Measurements from ENCODE around the gene GRID1.

The GRID1 gene

DNA sequence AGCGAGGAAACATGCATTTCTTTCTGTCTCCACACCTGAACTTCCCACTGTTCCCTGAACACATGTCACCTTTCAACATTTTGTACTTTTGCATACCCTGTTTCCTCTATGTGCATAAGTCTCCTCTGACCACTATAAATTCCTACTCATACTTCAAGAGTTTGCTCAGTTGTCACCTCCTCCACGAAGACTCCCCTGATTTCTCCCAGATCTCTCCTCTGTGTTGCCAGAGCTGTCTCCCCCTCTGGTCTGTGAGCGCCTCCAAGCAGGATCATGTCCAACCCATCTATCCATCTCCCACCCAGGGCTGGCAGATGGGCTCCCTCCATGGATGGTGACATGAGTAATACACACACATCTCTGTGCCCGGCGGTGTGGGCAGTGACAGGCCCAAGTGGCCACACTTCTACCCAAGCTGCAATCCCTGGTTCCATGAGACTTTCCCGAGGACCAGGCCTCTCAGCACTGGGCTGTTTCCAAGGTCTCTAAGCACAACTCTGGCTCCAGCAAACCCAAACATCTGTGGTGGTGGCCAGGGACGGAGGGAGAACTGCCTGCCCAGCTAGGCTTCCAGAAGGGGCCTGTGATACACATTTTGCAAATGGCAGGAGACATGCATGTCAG is 135.9 kb downstream of the GRID1 start:
- DNase-seq (ENCODE audit: low read depth, low spot score): no peak

DNA sequence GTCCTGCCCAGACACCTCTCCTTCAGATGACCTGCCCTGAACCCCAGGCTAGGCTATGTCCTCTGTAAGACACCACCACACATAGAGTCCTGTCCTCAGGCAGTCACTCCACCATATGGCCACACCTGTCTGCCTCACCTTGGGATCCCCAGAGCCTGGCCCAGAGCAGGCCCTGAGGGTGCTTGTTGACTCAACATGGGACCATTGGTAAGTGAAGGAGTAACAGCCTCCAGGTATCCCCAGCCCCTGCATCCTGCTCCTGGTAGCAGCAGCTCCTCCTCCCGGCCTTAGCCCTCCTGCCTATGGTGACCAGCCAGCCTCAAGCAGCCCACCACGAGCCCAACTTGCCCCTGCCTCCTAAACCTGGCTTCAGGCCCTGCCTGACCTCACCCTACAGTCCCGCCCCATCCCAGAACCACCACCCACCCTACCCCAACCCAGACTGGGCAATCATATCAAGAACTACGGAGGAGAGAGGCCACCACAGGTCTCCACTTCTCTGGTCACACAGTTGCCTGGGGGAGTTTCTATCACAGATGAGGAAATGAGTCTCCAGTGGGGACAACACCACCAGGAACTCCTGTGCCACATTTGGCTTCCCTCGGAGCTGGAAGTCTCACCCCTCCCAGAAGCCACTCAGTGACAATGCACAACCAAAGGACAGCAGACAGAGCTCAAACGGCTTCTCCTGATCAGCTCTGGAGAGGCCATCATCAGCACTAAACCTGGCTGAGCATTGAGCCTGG is 136.6 kb downstream of the GRID1 start:
- no peak for DNase-seq (ENCODE audit: low read depth, low spot score)

DNA sequence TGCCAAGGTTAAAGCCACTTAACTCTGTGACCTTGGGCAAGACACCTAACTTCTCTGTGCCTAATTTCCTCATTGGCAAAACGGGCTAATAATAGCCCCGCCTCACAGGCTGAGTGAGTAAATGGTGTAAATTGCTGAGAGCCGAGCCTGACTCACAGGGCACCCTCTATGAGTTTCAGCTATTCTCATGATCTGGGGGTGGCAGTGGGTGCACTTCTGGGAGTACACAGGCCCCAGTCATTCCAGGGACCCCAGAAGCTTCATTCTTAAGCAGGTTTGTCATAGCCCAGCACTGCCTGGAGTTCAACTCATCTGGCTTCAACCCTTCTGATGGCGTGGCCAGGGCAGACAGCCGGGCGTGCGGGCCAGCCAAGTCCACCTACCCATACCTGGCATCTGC is 137.2 kb downstream of the GRID1 start:
- DNase-seq (ENCODE audit: low read depth, low spot score): no peak

DNA sequence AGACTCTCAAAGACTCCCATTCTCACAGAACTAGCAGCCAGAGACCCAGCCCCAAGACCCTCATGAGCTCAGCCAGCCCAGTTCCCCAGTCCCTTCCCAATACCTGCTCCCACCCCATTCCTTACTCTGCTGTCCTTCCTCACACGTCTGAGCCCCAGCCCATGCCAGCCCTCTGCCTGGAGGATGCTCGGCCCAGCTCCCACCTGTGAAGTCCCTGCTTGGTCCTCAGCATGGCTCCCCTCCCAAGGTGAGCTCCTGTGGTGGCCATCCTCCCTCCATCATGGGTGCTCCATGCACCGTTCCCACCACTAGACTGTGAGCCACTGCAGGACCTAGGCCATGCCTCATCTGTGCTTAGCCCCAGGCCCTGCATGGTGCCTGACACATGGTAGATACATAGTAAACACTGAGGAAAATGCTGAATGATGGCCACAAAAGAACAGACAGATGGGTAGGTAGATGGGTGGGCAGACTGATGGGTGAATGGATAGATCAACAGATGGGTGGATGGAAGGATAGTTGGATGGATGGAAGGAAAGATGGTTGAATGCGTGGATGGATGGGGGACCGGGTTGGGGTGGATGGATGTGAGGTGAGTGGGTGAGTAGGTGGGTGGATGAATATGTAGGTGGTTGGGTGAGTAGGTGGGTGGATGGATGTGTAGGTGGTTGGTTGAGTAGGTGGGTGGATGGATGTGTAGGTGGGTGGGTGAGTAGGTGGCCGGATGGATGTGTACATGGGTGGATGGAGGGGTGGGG is 138.9 kb downstream of the GRID1 start:
- no peak for DNase-seq (ENCODE audit: low read depth, low spot score)

DNA sequence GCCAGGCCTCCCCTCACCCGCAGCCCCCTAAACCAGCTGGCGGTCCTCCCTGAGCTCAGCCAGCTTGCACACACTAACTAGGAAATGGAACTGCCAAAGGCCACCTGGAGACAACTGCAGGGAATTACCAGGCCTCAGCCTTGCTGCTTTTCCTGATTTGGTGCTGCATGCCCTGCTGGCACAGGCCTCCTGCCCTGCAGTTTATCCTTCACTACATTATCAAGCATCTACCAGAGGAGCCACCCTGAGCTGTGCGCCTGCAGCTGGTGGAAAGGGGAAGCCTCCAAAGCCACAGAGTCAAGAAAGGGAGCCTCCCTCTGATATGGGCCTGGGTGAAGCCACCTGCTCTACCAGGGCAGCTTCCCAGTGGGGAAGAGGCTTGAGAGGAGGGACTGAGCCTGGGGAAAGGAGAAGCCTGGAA is 139.8 kb downstream of the GRID1 start:
- DNase-seq (ENCODE audit: low read depth, low spot score): no peak

DNA sequence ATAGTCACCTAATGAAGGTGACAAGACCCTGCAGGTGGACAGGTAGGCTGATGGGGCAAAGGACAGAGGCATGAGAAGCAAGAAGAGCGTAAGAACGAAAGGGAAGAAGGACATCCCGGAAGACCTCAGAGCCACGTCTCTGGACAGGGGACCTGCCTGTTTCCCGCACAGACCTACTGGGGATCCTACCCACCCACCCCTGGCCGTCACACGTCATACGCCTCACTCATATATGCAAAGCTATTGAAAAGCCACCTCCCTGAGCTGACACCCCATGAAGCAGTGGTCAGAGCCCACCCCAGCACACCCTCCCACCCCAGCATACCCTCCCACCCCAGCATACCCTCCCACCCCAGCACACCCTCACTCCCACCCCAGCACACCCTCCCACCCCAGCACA is 140.6 kb downstream of the GRID1 start:
- no peak for DNase-seq (ENCODE audit: low read depth, low spot score)

DNA sequence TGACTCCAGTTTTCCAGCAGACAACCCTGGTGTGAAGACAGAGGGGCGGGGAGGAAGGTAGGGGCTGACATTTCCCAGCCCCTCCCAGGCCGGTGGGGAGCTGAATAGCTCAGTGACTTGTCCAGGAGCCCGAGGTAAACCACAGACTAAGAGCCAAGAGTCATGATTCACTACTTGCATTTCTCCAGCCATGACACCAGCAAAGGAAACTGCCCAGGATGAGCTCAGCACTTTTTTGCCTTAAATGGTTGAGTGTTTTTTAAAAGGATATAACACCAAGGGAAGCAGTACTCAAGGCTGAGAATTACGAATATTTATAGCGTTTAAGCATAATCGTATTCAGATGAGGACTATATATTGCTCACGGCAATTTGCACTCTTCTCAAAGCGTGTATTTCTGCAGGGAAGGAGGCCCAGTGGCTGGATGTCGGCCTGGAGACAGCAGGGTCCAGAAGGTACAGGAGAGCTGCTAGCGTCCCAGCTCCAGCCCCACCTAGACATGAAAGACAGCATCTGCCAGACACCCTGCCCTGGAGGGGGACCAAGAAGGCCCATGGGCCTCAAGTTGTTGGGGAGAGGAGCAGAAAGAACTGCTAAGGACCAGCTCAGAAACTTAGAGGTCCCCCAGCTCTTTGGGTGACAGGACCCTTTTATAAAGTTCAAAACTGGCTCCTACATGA is 141.4 kb downstream of the GRID1 start:
- no peak for DNase-seq (ENCODE audit: low read depth, low spot score)

DNA sequence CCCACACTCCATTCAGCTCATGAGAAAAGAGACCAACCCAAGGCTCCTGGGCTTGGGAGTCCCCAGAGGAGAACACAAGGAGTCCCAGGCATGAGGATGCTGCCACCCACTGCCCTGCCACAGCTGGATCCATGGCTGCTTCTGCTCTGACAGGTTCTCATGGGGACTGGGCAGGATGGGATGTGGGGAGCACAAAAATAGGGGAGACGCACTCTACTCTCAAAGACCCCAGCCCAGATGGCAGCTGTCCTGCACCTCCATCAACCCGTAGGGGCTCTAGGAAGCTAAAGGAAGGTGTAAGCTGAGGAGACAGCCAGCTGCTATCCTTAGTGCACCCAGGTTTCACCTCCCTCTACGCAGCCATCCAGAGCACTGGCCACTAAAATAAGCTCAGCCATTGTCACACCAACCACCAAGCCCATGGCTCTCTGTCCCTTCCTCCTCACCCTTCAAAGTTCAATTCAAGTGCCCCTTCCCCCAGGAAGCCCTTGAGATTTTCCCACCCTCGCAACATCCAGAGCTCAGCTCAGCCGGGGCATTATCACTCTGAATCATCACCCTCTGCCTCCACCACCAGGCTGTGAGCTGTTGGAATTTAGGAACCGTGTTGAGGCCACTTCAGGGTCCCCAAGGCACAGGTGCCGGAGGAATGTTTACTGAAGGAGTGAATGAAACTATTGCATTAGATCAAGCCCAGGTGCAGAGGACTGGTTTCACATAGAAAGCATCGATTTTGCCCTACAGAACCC is 142.1 kb downstream of the GRID1 start:
- DNase-seq (ENCODE audit: low read depth, low spot score): no peak

DNA sequence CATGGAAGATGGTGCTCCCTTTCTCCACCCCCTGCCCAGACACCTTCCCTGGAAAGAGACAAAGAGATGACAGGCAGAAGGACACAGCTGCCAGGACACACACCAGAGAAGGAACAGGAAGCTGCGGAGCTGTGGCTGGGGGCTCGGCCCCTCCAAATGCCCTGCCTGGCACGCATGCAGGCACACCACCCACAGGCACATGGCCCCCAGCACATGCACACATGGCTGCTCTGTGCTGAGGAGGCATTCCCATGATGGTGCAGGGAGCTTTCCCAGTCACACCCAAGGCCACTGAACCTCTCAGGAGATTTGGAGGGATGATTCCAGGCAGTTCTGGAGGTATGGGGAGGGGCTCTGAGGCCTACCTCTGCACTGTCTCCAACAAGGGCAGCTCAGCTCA is 143.3 kb downstream of the GRID1 start:
- no peak for DNase-seq (ENCODE audit: low read depth, low spot score)

DNA sequence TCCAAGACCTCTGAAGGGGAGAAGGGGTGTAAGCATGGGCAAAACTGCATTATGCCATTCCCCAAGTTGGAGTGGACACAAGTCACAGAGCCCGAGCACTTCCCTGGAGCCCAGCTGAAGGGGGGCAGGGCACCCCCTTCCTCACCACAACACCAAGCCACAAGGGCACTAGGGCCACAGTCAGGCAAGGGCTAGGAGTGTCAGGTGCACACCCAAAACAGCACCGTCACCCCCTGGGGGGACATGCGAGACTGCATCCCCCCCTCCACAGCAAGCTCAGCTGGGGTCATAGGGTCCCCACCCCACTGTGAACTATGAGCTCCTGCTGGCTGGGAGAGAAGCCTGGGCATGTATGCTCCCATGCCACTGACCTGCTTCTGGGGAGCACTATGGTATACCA is 143.9 kb downstream of the GRID1 start:
- no peak for DNase-seq (ENCODE audit: low read depth, low spot score)

DNA sequence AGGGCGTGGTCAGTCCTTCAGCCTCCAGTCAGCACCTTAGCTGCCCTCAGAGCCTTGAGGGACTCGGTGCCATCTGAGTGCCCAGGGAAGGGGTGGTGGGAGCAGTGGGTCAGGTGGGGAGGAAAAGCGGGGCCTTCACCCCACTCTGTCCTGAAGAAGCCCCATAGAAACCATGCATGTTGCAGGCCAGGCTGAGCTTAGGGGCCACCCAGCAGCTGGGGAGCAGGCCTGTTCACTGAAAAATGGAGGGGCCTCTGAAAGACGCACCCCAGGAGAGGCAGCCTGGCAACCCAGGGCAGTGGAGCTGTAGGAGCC is 144.3 kb downstream of the GRID1 start:
- no peak for DNase-seq (ENCODE audit: low read depth, low spot score)

DNA sequence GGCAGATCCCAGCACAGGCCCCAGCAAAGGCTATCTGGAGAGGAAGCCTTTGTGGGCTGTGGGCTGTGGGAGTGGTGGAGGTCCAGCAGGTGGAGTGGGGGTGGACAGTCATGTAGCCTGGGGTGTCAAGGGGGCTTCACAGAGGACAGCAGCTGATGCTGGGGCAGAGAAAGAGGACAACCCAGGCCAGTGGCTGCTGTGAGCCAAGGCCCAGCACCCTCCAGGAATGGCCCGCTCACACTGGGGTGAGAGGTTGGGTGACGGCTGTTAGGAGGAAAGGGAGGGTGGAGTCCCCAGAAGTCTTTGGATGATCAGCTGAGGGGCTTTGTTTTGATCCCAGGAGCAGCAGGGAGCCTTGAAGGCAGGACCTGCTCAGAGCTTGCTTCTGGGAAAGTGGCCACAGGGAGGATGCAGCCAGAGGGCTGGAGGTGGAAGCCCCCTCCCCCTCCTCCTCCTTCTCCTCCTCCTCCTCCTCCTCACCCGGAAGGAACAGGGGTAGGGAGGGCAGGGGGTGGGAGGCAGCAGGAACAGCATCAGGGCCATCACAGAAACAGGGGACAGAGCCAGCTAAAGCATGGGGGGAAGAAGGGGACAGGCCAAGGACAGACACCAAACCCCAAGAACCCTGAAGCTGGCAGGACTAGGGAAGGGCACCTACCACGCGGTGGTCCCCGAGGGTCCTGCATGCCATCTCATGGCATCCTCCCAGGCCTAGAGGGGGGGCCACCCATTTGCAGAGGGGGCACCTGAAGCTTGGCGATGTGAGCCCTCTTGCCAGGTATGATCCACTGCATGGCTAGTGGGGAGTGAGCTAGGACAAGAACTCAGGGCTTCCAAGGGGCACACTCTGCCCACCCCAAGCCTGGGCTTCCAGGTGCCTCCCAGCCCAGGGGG is 144.9 kb downstream of the GRID1 start:
- DNase-seq (ENCODE audit: low read depth, low spot score): no peak

DNA sequence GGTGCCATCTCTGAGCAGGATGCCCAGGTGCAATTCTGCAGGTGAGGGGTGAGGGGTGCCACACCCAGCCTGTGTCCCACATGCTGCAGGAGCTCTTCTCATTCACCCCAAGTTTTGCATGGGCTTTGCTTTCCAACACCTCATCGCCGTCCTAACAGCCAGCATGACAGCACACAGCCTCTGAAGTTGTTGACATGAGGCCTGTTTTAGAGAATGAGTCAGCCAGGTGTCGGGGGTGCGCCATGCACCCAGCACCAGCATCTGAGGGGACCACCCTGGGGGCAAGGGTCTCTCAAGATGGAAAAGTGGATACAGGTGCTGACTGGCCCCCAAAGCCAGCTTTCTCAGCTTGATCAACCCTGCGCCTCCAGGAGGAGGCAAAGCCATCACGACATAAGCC is 146.0 kb downstream of the GRID1 start:
- no peak for DNase-seq (ENCODE audit: low read depth, low spot score)

DNA sequence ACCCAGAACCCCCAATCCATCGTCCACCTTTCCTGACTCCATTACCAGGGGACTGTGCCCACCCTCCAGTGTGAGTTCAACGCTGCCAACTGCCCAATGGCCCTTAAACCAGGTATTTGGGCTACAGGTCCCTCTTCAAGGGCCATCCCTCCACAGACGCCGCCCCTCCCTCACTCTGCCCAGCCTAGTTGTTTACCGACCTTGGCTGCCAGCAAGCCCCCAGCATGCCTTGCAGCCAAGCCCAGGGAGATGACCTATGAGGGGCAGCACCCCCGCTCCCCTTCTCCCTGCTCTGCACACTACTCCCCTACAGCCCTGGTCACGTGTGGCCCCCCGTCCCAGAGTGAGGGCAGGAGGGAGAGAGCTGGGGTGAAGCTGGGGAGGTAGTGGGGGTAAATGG is 147.3 kb downstream of the GRID1 start:
- no peak for DNase-seq (ENCODE audit: low read depth, low spot score)

DNA sequence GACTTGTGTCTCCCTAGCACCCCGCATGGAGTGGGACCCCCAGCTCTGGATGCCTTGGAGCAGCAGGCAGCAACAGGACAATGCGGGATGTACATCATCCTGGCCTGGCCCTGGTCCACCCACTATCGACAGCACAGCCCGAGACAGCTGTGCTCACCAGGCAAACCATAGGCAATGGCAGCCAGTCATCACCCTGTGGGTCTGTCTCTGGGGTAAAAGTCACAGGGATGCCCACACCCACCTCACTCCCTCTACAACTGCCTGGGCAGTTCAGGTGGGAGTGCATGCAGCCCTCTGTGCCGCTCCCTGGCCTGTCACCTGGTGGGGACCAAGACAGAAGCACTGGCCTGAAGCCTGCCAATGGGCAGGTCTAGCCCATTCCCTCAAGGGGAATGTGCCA is 147.8 kb downstream of the GRID1 start:
- no peak for DNase-seq (ENCODE audit: low read depth, low spot score)

DNA sequence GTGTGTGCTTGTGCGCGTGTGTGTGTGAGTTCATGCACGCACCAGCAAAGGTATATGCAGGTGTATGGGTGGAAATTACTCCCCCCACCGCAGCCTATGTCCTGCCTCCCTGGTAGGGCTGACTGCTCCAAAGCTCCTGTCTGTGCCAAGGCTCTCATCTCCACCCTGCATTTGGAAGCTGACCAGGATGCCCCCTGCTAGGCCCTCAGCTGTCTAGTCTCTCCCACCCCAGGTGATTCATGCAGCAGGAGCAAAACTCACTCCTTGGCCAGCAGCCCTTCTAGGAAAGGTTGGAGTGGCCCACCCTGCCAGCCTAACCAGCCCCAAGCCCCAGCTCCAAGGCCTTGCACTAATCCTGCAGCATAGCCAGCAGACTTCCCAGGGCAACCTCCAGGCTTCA is 148.4 kb downstream of the GRID1 start:
- no peak for DNase-seq (ENCODE audit: low read depth, low spot score)

DNA sequence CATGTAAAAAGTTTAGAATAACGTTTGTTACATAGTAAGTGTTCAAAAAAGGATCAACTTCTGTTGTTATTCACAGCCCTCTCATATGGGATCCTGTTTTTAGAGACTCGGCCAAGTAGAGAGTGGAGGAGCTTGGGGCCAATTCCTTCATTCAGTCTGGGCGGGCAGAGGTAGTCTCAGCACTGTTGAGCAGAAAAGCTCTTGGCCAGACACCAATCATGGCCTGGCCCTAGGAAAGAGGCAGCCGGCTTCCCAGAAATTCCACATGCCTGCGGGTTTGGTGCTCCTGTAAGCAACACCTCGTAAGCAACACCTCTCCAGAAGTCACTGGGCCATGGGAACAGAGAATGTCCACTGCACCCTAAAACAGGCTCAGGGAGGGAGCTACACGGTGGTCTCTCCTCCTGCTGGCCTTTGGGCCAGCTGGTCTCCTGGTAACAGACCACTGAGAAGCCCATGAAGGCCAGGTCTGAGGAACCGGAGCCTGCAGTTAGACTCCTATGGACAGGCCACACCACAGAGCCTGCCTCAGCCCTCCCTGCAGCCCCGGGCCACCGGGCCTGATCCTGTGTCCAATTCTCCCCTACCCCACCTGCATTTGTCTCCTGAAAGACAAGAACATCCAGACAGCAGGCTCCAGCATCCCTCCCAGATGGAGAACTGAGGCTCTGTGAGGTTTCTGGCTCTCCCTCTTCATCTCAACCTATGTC is 149.1 kb downstream of the GRID1 start:
- no peak for DNase-seq (ENCODE audit: low read depth, low spot score)

DNA sequence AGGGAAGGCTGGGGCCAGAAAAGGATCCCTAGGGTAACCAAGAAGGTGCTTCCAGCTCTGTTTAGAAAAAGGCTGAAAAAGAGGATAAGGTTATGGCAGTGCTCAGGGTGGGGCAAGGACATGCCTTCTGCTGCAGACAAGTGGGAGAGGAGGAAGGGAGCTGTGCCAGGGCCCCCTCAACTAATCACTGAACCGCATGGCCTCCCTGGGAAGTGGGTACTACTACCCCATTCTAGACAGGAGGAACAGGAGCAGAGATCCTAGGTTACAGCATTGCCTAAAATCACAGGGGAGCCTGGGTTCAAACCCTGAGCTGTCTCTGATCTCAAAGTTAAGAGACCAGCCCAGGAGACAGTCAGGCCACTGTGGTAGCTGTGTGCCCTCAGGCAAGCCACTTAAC is 149.7 kb downstream of the GRID1 start:
- no peak for DNase-seq (ENCODE audit: low read depth, low spot score)

DNA sequence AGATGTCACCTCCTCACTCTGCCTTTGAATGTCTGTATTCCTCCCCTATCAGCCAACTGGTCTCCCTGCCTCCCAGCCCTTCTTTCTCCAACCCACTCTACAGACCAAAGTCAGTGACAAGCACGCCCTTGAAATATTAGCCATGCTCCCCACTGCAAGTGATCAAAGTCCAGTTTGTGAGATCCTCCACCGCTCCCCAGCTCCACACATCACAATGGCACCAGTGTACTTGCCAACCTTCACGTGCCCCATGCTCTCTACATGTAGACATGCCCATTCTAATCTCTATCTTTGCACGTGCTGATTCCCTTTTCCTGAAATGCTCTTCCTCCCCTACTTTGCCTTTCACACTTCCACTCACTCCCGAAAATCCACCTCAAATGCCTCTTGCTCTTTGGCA is 150.9 kb downstream of the GRID1 start:
- no peak for DNase-seq (ENCODE audit: low read depth, low spot score)

DNA sequence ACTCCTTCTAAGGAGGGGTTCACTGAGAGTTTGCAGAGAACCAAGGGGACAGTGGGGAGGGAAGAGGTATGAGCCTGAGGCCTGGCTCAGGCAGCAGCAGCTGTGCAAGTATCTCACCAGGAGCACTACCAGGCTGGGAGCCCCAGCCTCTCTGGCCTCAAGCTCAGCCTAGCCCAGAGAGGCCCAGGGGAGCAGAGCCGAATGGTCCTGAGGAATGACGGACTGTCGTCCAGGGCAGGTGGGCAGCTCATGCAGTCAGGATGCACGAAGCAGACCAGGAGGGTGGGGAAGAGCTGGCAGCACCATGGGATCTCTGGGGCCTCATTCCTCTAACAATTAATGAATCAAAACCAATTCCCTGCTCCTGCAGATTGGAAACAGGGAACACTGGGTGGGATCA is 151.5 kb downstream of the GRID1 start:
- no peak for DNase-seq (ENCODE audit: low read depth, low spot score)

All from brain pericyte (primary cell).